Measurements from ENCODE around the gene LONP1. TPM values are rescaled to one million over a fixed set of nuclear protein-coding genes. Genes with fewer than 3 reads are reported as not detected.

LONP1 gene
- polyA plus RNA-seq, 1 of the 3 experiments (the other 2 are of a cell fraction) = 111 TPM

GRCh38 chr19:5673752-5674151 lies 46.2 kb downstream of the LONP1 start (continued):
- TF ChIP-seq, protein P1, sequence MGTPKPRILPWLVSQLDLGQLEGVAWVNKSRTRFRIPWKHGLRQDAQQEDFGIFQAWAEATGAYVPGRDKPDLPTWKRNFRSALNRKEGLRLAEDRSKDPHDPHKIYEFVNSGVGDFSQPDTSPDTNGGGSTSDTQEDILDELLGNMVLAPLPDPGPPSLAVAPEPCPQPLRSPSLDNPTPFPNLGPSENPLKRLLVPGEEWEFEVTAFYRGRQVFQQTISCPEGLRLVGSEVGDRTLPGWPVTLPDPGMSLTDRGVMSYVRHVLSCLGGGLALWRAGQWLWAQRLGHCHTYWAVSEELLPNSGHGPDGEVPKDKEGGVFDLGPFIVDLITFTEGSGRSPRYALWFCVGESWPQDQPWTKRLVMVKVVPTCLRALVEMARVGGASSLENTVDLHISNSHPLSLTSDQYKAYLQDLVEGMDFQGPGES (IDR thresholded peaks at IDR 0.05; ENCODE audit: low read depth, low read length) = no peak

DNA sequence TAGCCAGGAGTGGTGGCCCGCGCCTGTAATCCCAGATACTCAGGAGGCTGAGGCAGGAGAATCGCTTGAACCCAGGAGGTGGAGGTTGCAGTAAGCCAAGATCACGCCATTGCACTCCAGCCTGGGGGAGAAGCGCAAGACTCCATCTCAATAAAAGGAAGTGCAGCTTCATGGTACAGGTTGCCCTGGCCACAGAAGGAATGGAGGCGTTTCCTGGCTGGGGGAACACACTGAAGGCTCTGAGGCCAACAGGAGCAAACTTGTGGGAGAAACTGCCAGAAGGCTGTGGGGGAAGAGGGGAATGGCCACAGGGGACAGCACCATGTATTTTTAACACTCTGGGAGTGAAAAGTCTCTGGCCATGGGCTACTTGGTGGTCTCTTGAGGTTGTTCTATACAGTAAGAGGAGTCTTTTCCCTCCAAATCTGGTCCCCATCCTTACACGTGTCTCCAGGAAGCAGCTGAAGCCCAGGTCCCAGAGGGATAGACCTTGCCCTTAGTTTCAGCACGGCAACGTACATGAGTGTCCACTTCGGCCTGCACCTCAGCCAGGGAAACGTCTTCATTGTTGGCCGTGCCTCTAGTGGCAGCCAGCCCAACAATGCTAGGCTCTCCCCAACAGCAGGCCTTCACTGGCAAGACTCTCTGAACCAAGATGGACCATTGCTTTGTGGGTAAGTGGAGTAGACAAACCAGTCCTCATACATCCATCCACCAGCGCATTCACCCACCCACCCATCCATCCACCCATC lies 47.1 kb downstream of the LONP1 start:
- Histone ChIP-seq H3K36me3 (replicated peaks in 1 of 2; ENCODE audit: control insufficient read depth in 1 of 2, insufficient read depth in 2 of 2, low read length in 1 of 2) (peaks cover 9 to 19% of the 10 kb centered on the region in 2 experiments), H3F3A (replicated peaks; ENCODE audit: insufficient read depth) (peaks cover 4% of the 10 kb centered on the region), H3K27me3 (ENCODE audit: insufficient read depth) (no peaks in the 10 kb centered on the region), H3K4me1 (ENCODE audit: control insufficient read depth in 1 of 2, insufficient read depth in 2 of 2, low read depth in 1 of 2, low read length in 1 of 2) (peaks cover 0 to 2% of the 10 kb centered on the region in 2 experiments; a peak in 1 of 4 replicates), H3K27ac (ENCODE audit: low read depth in 2 of 2, low read length in 1 of 2) (no peak overlapping the region), H3K9me3 (no peaks in the 10 kb centered on the region), H3K79me2 (ENCODE audit: insufficient read depth) (no peaks in the 10 kb centered on the region), H2AFZ (ENCODE audit: low read depth) (no peak overlapping the region), H4K20me1 (ENCODE audit: insufficient read depth) (no peaks in the 10 kb centered on the region), H3K4me2 (no peak overlapping the region), H3K4me3 (ENCODE audit: low read depth in 2 of 2, low read length in 1 of 2) (no peak overlapping the region), H3K9ac (no peak overlapping the region), H3K9me2 (no peaks in the 10 kb centered on the region)
- CTCF ChIA-PET = interaction anchor here (0.8 kb wide), 1 partner anchor 43 kb away, joined by 3 read pairs; no protein-coding TSS in a partner anchor
- no peak for TF ChIP-seq RCOR1 (IDR thresholded peaks at IDR 0.05; ENCODE audit: low read length)
- 96% methylated on average over 10 of the region's 13 CpGs for WGBS (ENCODE audit: low lambda C conversion rate)
- POLR2A ChIA-PET = no interaction called here
- no peak for DNase-seq

DNA sequence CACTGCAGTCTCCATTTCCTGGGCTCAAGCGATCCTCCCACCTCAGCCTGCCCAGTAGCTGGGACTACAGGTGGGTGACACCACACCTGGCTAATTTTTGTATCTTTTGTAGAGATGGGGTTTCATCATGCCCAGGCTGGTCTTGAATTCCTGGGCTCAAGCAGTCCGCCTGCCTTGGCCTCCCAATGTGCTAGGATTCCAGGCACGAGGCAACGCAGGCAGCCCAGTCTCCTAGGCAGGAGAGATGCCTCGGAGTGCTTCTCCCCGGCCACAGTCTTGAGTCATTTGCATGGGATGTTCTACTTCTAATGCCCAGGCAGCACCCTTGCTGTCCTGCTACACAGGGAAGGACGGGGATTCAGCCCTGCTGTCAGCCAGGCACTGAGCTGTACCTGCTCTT lies 48.3 kb downstream of the LONP1 start:
- no peak overlapping the region for H2AFZ ChIP-seq (ENCODE audit: low read depth)
- no peaks in the 10 kb centered on the region for H4K20me1 ChIP-seq (ENCODE audit: insufficient read depth)
- H3K36me3 ChIP-seq (replicated peaks in 1 of 2; ENCODE audit: control insufficient read depth in 1 of 2, insufficient read depth in 2 of 2, low read length in 1 of 2) = peaks cover 15 to 32% of the 10 kb centered on the region in 2 experiments
- H3F3A ChIP-seq (replicated peaks; ENCODE audit: insufficient read depth) = peaks cover 4% of the 10 kb centered on the region
- H3K4me1 ChIP-seq (ENCODE audit: control insufficient read depth in 1 of 2, insufficient read depth in 2 of 2, low read depth in 1 of 2, low read length in 1 of 2) = peaks cover 0 to 2% of the 10 kb centered on the region in 2 experiments; a peak in 1 of 4 replicates
- TF ChIP-seq FOXM1 (IDR thresholded peaks at IDR 0.05; ENCODE audit: low read depth) (no peak), USF1 (IDR thresholded peaks at IDR 0.05; ENCODE audit: borderline replicate concordance, low read depth) (no peak), RAD21 (IDR thresholded peaks at IDR 0.05; ENCODE audit: low read length) (no peak), RCOR1 (IDR thresholded peaks at IDR 0.05; ENCODE audit: low read length) (no peak), CHD2 (IDR thresholded peaks at IDR 0.05; ENCODE audit: low read length, partially characterized antibody) (no peak), POLR2AphosphoS5 (IDR thresholded peaks at IDR 0.05; ENCODE audit: low read depth, low read length) (no peak), TAF1 (IDR thresholded peaks at IDR 0.05; ENCODE audit: borderline replicate concordance, low read depth, low read length) (no peak), FOXJ3 (CRISPR knock-in tag; IDR thresholded peaks at IDR 0.05) (no peak), YY1 (IDR thresholded peaks at IDR 0.05; ENCODE audit: low read depth) (no peak), NRF1 (IDR thresholded peaks at IDR 0.05; ENCODE audit: low read depth, low read length) (no peak), SMC3 (IDR thresholded peaks at IDR 0.05; ENCODE audit: low read depth, low read length) (no peak)
- TF ChIP-seq, protein P2, sequence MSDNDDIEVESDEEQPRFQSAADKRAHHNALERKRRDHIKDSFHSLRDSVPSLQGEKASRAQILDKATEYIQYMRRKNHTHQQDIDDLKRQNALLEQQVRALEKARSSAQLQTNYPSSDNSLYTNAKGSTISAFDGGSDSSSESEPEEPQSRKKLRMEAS (IDR thresholded peaks at IDR 0.05; ENCODE audit: low read depth) = no peak
- TF ChIP-seq, protein P1 (IDR thresholded peaks at IDR 0.05; ENCODE audit: low read depth, low read length) = no peak
- no peaks in the 10 kb centered on the region for H3K9me3 ChIP-seq
- no peaks in the 10 kb centered on the region for H3K27me3 ChIP-seq (ENCODE audit: insufficient read depth)
- H3K27ac ChIP-seq (ENCODE audit: low read depth in 2 of 2, low read length in 1 of 2) = no peak overlapping the region
- no peak overlapping the region for H3K4me3 ChIP-seq (ENCODE audit: low read depth in 2 of 2, low read length in 1 of 2)
- DNase-seq = no peak
- H3K79me2 ChIP-seq (ENCODE audit: insufficient read depth) = no peaks in the 10 kb centered on the region
- 93% methylated on average over 3 of the region's 7 CpGs for WGBS (ENCODE audit: low lambda C conversion rate)
- ChIA-PET CTCF (no interaction called here), POLR2A (no interaction called here)
- no peak overlapping the region for H3K4me2 ChIP-seq
- H3K9me2 ChIP-seq = no peaks in the 10 kb centered on the region
- H3K9ac ChIP-seq = no peak overlapping the region
